AG04450 (cell line): ENCODE data around the gene NFAT5. TPM values are rescaled to one million over a fixed set of nuclear protein-coding genes. Genes with fewer than 3 reads are reported as not detected.

Source experiments
- CTCF ChIA-PET: fragments of 300-600, 350-600 bp; formaldehyde crosslinking; extraction: SDS; loops from one replicate; lab custom pipeline; 2022; ENCODE audit warnings: antibody characterized with exemption, inconsistent platforms; lab: Charles Lee
- POLR2A ChIA-PET: fragments of 350-600 bp; formaldehyde crosslinking; extraction: SDS; loops from one replicate; lab custom pipeline; 2021; ENCODE audit warnings: antibody characterized with exemption, inconsistent platforms; lab: Yijun Ruan, JAX
- DNase-seq: peaks from one replicate; pipeline ENCODE4 v3.0.0-alpha.2; 2011; ENCODE audit warnings: low read depth, low spot score
- H3K27ac ChIP-seq: one replicate; pipeline ENCODE4 v1.5.1; 2012; ENCODE audit warnings: low read depth, low read length, control low read depth
- H3K27me3 ChIP-seq: one replicate; pipeline ENCODE4 v1.6.0; 2012; ENCODE audit warnings: low read length; ENCODE audit not compliant: control insufficient read depth, insufficient read depth
- H3K4me3 ChIP-seq: 2 replicates; pipeline ENCODE4 v1.5.1; 2011; ENCODE audit warnings: mild to moderate bottlenecking, low read depth, low read length, control low read depth
- H3K9me3 ChIP-seq: 2 replicates; pipeline ENCODE4 v1.5.1; 2012; ENCODE audit warnings: low read length; ENCODE audit not compliant: control insufficient read depth, insufficient read depth
- CTCF ChIP-seq: IDR thresholded peaks from 2 replicates; pipeline ENCODE4 v1.5.1; 2011; ENCODE audit warnings: low read depth, low read length, control low read depth, inconsistent platforms
- polyA plus RNA-seq: library from polyadenylated mRNA; depleted of rRNA; stranded (reverse); fragments of >200 nt; gene quantifications from 2 replicates; pipeline ENCODE4 v1.2.3, GENCODE V29; 2011

Gene NFAT5
- polyA plus RNA-seq, 1 experiment, result 36.9 TPM

DNA sequence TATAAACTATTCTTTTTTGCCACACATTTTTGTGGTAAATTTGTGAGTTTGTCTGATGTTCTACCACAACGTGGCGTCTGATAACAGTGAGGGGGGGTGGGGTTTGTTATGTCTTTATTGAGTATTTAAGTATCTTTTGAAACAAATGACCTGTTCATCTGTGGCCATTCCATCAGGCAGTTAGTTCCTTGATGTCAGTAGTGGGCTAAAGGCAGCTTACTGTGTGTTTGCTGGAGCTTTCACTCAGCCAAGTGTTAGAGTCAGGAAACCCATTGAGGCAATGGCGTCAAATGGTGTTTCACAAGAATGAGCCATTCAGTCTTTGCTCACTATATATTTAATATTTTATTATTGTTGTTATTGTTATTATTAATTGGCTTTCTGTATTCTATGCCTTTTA, 132.6 kb downstream of the NFAT5 start:
- ChIA-PET POLR2A (no interaction called here), CTCF (interaction anchor here (0.6 to 1.2 kb wide), 3 partner anchors 11 to 575 kb away, joined by 3 to 11 read pairs (median 3); no protein-coding TSS in a partner anchor)
- no peak for DNase-seq
- Histone ChIP-seq H3K27me3 (no peaks in the 10 kb centered on the region), H3K4me3 (no peak overlapping the region), H3K27ac (no peak overlapping the region), H3K9me3 (no peaks in the 10 kb centered on the region)
- TF ChIP-seq CTCF, result no peak

GRCh38 chr16:69699915-69700314, 134.1 kb downstream of the NFAT5 start:
- Histone ChIP-seq H3K9me3 (no peaks in the 10 kb centered on the region), H3K27ac (no peak overlapping the region), H3K4me3 (no peak overlapping the region), H3K27me3 (no peaks in the 10 kb centered on the region)
- TF ChIP-seq CTCF, result no peak
- CTCF ChIA-PET, result interaction anchor here (1.0 to 1.7 kb wide), 3 partner anchors 9 to 301 kb away, joined by 3 to 7 read pairs (median 7); partner anchors contain the start of gene NOB1
- DNase-seq, result no peak
- POLR2A ChIA-PET, result no interaction called here

GRCh38 chr16:69701452-69701851, 135.7 kb downstream of the NFAT5 start:
- H3K4me3 ChIP-seq, result no peak overlapping the region
- CTCF ChIA-PET, result interaction anchor here (1.0 to 1.1 kb wide), 2 partner anchors 298 to 305 kb away, joined by 4 read pairs; no protein-coding TSS in a partner anchor
- no peaks in the 10 kb centered on the region for H3K27me3 ChIP-seq
- DNase-seq, result no peak
- no peak for TF ChIP-seq CTCF
- H3K27ac ChIP-seq, result no peak overlapping the region
- H3K9me3 ChIP-seq, result no peaks in the 10 kb centered on the region
- POLR2A ChIA-PET, result no interaction called here

DNA sequence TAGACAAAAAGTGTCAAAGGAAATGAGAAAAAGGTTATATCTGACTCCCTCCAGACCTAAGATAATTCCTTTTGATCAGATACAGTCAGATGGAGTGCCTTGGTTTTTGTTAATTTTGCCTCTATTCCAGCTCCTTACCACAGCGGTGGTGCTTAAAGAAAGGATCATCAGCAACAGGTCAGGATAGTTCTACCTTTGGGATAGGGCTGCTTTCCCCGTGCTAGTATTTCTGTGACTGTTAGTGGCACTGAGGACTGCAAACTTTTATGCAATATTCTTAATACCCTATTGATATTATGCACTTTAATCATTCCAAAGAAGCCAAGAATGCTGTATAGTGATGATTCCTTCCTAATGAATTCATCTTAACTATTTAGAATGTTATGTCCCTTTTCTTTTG, 136.1 kb downstream of the NFAT5 start:
- no peak for TF ChIP-seq CTCF
- no peaks in the 10 kb centered on the region for H3K9me3 ChIP-seq
- H3K27me3 ChIP-seq, result no peaks in the 10 kb centered on the region
- H3K27ac ChIP-seq, result no peak overlapping the region
- ChIA-PET POLR2A (no interaction called here), CTCF (interaction anchor here (1.0 to 1.1 kb wide), 2 partner anchors 299 to 306 kb away, joined by 4 read pairs; no protein-coding TSS in a partner anchor)
- no peak for DNase-seq
- no peak overlapping the region for H3K4me3 ChIP-seq

GRCh38 chr16:69703638-69704037, 137.9 kb downstream of the NFAT5 start:
- CTCF ChIA-PET, result interaction anchor here (0.9 to 1.7 kb wide), 3 partner anchors 51 to 308 kb away, joined by 6 to 8 read pairs (median 6); partner anchors contain the start of gene NOB1
- DNase-seq, result no peak
- POLR2A ChIA-PET, result interaction anchor here (1.7 kb wide), 1 partner anchor 307 kb away, joined by 3 read pairs; no protein-coding TSS in a partner anchor

More at GRCh38 chr16:69703638-69704037, 137.9 kb downstream of the NFAT5 start:
- Histone ChIP-seq H3K27ac (no peak overlapping the region), H3K27me3 (no peaks in the 10 kb centered on the region), H3K4me3 (no peak overlapping the region), H3K9me3 (no peaks in the 10 kb centered on the region)
- TF ChIP-seq CTCF, result no peak
